Ishikawa (cell line): ENCODE measurements around the gene DCAF6.
A peak's percentile ranks its signal among the peaks of the same experiment; 100 is the strongest.

Experiments used
- CEBPB ChIP-seq: IDR thresholded peaks from 2 replicates; pipeline ENCODE4 v1.6.1; 2012
- CREB1 ChIP-seq: IDR thresholded peaks from 2 replicates; pipeline ENCODE4 v1.6.1; 2012; ENCODE audit warnings: low read depth
- EGR1 ChIP-seq: IDR thresholded peaks from 2 replicates; pipeline ENCODE4 v1.6.1; 2012
- EP300 ChIP-seq: IDR thresholded peaks from 2 replicates; pipeline ENCODE4 v1.6.1; 2012; ENCODE audit warnings: borderline replicate concordance
- FOXM1 ChIP-seq: IDR thresholded peaks from 2 replicates; pipeline ENCODE4 v1.6.1; 2012; ENCODE audit warnings: low read depth, borderline replicate concordance
- NFIC ChIP-seq: IDR thresholded peaks from 2 replicates; pipeline ENCODE4 v1.6.1; 2012
- RAD21 ChIP-seq: IDR thresholded peaks from 2 replicates; pipeline ENCODE4 v1.6.1; 2012; ENCODE audit warnings: low read depth
- TAF1 ChIP-seq: IDR thresholded peaks from 2 replicates; pipeline ENCODE4 v1.6.1; 2012; ENCODE audit warnings: low read depth, mild to moderate bottlenecking
- TCF12 ChIP-seq: IDR thresholded peaks from 2 replicates; pipeline ENCODE4 v1.6.1; 2012; ENCODE audit warnings: low read depth
- TEAD4 ChIP-seq: IDR thresholded peaks from 2 replicates; pipeline ENCODE4 v1.6.1; 2012
- YY1 ChIP-seq: IDR thresholded peaks from 2 replicates; pipeline ENCODE4 v1.6.1; 2012; ENCODE audit warnings: low read depth
- ZBTB7A ChIP-seq: IDR thresholded peaks from 2 replicates; pipeline ENCODE4 v1.6.1; 2012; ENCODE audit warnings: low read depth
- TF ChIP-seq, protein P1 (sequence below): IDR thresholded peaks from 2 replicates; pipeline ENCODE4 v1.6.1; 2012; ENCODE audit warnings: low read depth, mild to moderate bottlenecking
- TF ChIP-seq, protein P2 (sequence below): IDR thresholded peaks from 2 replicates; pipeline ENCODE4 v1.6.1; 2012
- TF ChIP-seq, protein P3 (sequence below): IDR thresholded peaks from 2 replicates; pipeline ENCODE4 v1.6.1; 2012

DCAF6 gene

DNA sequence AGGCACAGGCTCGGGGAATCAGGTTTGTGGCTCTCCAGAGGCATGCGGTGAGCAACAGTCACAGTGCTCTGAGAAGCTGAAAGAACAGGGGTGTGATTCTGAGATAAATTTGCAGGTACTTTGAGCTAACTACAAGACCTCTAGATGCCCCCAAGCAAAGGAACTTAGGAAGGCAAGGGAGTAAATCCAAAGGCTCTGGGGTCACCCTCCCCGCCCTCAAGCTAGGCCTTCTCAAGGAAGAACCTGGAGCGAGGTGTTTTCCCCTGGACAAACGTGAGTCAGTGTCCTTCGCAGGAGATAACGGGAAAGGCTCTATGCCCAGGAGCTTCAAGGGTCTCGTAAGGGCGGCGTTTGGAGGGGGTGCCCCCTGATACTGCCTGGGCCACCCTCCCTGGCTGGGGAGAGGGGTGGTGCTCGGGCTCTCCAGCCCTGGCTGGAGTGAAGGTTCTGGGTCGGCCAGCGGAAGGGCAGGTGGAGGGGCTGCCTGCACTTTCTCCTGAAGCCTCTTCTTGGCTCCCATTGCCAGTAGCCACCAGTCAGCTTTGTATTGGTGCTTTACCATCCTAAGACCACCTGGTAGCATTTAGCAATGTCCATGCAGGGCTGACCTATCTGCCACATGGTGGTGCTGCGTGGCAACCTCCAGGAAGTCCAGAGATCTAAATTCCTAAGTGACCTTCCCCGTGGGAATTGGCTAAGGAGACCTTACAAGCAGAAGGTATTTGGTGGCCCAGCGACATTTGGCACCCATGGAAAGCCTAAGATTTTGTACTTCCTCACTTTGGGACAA lies 156.3 kb downstream of the DCAF6 start:
- TF ChIP-seq RAD21 (peak; percentile 76), ZBTB7A (no peak)
- TF ChIP-seq, protein P1, sequence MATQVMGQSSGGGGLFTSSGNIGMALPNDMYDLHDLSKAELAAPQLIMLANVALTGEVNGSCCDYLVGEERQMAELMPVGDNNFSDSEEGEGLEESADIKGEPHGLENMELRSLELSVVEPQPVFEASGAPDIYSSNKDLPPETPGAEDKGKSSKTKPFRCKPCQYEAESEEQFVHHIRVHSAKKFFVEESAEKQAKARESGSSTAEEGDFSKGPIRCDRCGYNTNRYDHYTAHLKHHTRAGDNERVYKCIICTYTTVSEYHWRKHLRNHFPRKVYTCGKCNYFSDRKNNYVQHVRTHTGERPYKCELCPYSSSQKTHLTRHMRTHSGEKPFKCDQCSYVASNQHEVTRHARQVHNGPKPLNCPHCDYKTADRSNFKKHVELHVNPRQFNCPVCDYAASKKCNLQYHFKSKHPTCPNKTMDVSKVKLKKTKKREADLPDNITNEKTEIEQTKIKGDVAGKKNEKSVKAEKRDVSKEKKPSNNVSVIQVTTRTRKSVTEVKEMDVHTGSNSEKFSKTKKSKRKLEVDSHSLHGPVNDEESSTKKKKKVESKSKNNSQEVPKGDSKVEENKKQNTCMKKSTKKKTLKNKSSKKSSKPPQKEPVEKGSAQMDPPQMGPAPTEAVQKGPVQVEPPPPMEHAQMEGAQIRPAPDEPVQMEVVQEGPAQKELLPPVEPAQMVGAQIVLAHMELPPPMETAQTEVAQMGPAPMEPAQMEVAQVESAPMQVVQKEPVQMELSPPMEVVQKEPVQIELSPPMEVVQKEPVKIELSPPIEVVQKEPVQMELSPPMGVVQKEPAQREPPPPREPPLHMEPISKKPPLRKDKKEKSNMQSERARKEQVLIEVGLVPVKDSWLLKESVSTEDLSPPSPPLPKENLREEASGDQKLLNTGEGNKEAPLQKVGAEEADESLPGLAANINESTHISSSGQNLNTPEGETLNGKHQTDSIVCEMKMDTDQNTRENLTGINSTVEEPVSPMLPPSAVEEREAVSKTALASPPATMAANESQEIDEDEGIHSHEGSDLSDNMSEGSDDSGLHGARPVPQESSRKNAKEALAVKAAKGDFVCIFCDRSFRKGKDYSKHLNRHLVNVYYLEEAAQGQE: no peak

DNA sequence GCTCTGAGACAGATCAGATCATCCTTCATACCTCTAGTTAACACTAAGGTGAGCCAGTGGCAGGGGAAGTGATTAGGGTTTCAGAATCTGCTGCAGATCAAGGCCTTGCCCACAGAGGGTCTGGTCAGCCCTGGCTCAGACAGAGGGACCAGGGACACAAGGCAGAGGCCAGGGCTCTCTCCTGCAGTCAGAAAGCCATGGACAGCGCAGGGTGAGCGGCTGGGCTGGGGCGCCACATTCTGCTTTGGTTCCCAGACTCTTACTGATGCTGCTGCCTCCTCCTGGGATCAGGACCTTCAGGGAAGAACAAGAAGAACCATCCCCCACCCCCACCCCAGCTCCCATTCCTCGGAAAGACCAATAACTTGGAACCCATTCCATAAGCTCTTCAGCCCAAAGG lies 157.1 kb downstream of the DCAF6 start:
- TF ChIP-seq NFIC: no peak
- TF ChIP-seq ZBTB7A: no peak
- TF ChIP-seq EP300: no peak
- no peak for TF ChIP-seq TCF12
- TF ChIP-seq, protein P2, sequence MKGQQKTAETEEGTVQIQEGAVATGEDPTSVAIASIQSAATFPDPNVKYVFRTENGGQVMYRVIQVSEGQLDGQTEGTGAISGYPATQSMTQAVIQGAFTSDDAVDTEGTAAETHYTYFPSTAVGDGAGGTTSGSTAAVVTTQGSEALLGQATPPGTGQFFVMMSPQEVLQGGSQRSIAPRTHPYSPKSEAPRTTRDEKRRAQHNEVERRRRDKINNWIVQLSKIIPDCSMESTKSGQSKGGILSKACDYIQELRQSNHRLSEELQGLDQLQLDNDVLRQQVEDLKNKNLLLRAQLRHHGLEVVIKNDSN: no peak
- no peak for TF ChIP-seq CEBPB
- TF ChIP-seq, protein P3, sequence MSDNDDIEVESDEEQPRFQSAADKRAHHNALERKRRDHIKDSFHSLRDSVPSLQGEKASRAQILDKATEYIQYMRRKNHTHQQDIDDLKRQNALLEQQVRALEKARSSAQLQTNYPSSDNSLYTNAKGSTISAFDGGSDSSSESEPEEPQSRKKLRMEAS: no peak
- no peak for TF ChIP-seq YY1
- no peak for TF ChIP-seq FOXM1
- no peak for TF ChIP-seq TAF1
- TF ChIP-seq EGR1: no peak
- TF ChIP-seq, protein P1: no peak
- no peak for TF ChIP-seq CREB1
- no peak for TF ChIP-seq TEAD4
- TF ChIP-seq RAD21: no peak

DNA sequence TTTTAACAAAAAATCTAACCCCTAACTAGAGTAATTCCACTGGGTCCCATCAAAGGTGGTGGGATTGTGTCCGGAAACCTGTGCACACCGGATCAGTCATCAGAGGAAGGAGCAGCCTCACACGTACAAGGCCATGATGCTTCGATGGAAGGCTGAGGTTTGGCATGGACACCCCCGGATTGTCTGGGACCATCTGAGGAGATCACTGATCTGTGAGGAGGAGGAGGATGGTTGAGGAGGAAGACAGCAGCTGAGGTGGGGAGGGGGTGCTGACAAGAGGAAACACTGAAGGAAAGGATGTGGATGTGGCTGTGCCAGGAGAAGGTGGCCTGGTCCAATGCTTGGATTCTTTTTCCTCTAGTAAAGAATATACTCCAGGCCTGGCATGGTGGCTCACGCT lies 159.0 kb downstream of the DCAF6 start:
- TF ChIP-seq TAF1 (no peak), FOXM1 (no peak), EP300 (no peak), EGR1 (no peak), RAD21 (no peak), NFIC (no peak), CREB1 (no peak), ZBTB7A (no peak), YY1 (no peak), CEBPB (no peak), TCF12 (no peak), TEAD4 (no peak)
- TF ChIP-seq, protein P2: no peak
- TF ChIP-seq, protein P3: no peak
- TF ChIP-seq, protein P1: no peak
